K562 (cell line): ENCODE results near the gene FLCN. TPM values are rescaled to one million over a fixed set of nuclear protein-coding genes. Genes with fewer than 3 reads are reported as not detected.

Source experiments
- ATAC-seq: fragments of 200-7000 bp; cut with Tn5 transposase; 3 replicates; pipeline ENCODE4 v1.9.1; 2020; ENCODE audit warnings: moderate library complexity
- BruUV-seq: library from RNA; stranded (reverse); fragments of 400-500 nt; replicated peaks from 2 replicates; lab custom pipeline; 2021; lab: Mats Ljungman, UMichigan
- CTCF ChIA-PET: fragments of 300-600 bp; formaldehyde crosslinking; extraction: SDS; loops from one replicate; lab custom pipeline; 2021; ENCODE audit warnings: low intra/inter-chr PET ratio; lab: Yijun Ruan, JAX
- POLR2A ChIA-PET: fragments of 300-600, 350-650 bp; sonication (Branson Sonifier 250); formaldehyde crosslinking; extraction: SDS; loops from one replicate; lab custom pipeline; 2021; ENCODE audit warnings: antibody characterized with exemption, inconsistent platforms; lab: Yijun Ruan, JAX
- DNase-seq, 4 experiments: peaks; one replicate each; pipeline versions ENCODE4 v3.0.0 to v3.0.0-alpha.2; 2011 to 2018; ENCODE audit warnings: low spot score in 3 of 4, mixed read lengths in 3 of 4; ENCODE audit errors: extremely low read depth in 1 of 4
- FAIRE-seq: peaks from 2 replicates; lab custom pipeline; 2011; peaks lifted over from hg19 to GRCh38; lab: Jason Lieb, UNC
- H2AFZ ChIP-seq: 2 replicates; pipeline ENCODE4 v1.6.0; 2011; ENCODE audit warnings: low read depth, low read length, control low read depth, inconsistent platforms
- H3K27ac ChIP-seq: fragments of 200-600 bp; 3 replicates; pipeline ENCODE4 v1.8.0; 2011; ENCODE audit warnings: low read depth, mild to moderate bottlenecking, control low read depth, inconsistent platforms, low read length, moderate library complexity, mixed read lengths; ENCODE audit errors: extremely low read depth
- H3K27me3 ChIP-seq, 2 experiments: fragments of 300-600 bp in 1 of 2; 2 replicates in 1 of 2; 3 replicates in 1 of 2; pipeline versions ENCODE4 v1.6.0 to v1.8.0; 2011; ENCODE audit warnings: inconsistent platforms in 2 of 2, low read length in 2 of 2, mild to moderate bottlenecking in 1 of 2, mixed read lengths in 1 of 2, moderate library complexity in 1 of 2; ENCODE audit not compliant: control insufficient read depth in 2 of 2, insufficient read depth in 2 of 2
- H3K36me3 ChIP-seq: fragments of 300-600 bp; 3 replicates; pipeline ENCODE4 v1.8.0; 2011; ENCODE audit warnings: mild to moderate bottlenecking, low read length, inconsistent platforms; ENCODE audit not compliant: control insufficient read depth, insufficient read depth
- H3K4me1 ChIP-seq, 2 experiments: fragments of 200-600 bp in 1 of 2; replicated peaks in 1 of 2; 2 replicates in 1 of 2; 3 replicates in 1 of 2; pipeline versions ENCODE4 v1.5.1 to v1.8.0; 2011; ENCODE audit warnings: inconsistent platforms in 2 of 2, low read length in 2 of 2, mild to moderate bottlenecking in 1 of 2, mixed read lengths in 1 of 2, moderate library complexity in 1 of 2; ENCODE audit not compliant: control insufficient read depth in 2 of 2, insufficient read depth in 2 of 2
- H3K4me2 ChIP-seq: 2 replicates; pipeline ENCODE4 v1.6.1; 2011; ENCODE audit warnings: low read length, control low read depth, inconsistent platforms, mixed read lengths; ENCODE audit not compliant: insufficient read depth
- H3K4me3 ChIP-seq: fragments of 200-600 bp; sonication (generic), shearing (Covaris generic); 2 replicates; pipeline ENCODE4 v1.5.1; 2016; ENCODE audit warnings: control low read depth, inconsistent platforms
- H3K79me2 ChIP-seq: fragments of 200-600 bp; 3 replicates; pipeline ENCODE4 v1.8.0; 2011; ENCODE audit warnings: low read length, inconsistent platforms; ENCODE audit not compliant: control insufficient read depth, insufficient read depth
- H3K9ac ChIP-seq, 2 experiments: 2 replicates each; pipeline versions ENCODE4 v1.6.0 to v1.6.1; 2011; ENCODE audit warnings: low read depth in 2 of 2, low read length in 2 of 2, control low read depth in 1 of 2, inconsistent platforms in 1 of 2, mild to moderate bottlenecking in 1 of 2, mixed read lengths in 1 of 2; ENCODE audit not compliant: insufficient read depth in 1 of 2
- H3K9me1 ChIP-seq: one replicate; pipeline ENCODE4 v1.6.0; 2011; ENCODE audit warnings: inconsistent platforms, mild to moderate bottlenecking, low read length, moderate library complexity; ENCODE audit not compliant: control insufficient read depth, insufficient read depth
- H3K9me3 ChIP-seq: replicated peaks from 2 replicates; pipeline ENCODE4 v1.5.1; 2011; ENCODE audit warnings: low read depth, low read length, inconsistent platforms; ENCODE audit not compliant: control insufficient read depth, insufficient read depth
- H4K20me1 ChIP-seq: replicated peaks from 2 replicates; pipeline ENCODE4 v1.6.1; 2011; ENCODE audit warnings: low read length, inconsistent platforms, mixed read lengths; ENCODE audit not compliant: control insufficient read depth, insufficient read depth
- DACH1 ChIP-seq: fragments of 450-650 bp; IDR thresholded peaks from 2 replicates; pipeline ENCODE4 v1.6.1; 2018; ENCODE audit not compliant: partially characterized antibody
- HLTF ChIP-seq: fragments of 450-650 bp; IDR thresholded peaks from 2 replicates; pipeline ENCODE4 v1.6.1; 2016
- KHSRP ChIP-seq: fragments of 450-650 bp; IDR thresholded peaks from 2 replicates; pipeline ENCODE4 v1.6.1; 2017
- MTF1 ChIP-seq: fragments of 250-450 bp; sonication (Bioruptor Pico); IDR thresholded peaks from 2 replicates; pipeline ENCODE4 v1.9.0; 2021; ENCODE audit warnings: moderate library complexity, mild to moderate bottlenecking, inconsistent platforms, borderline replicate concordance
- RB1 ChIP-seq: fragments of 450-650 bp; IDR thresholded peaks from 2 replicates; pipeline ENCODE4 v1.6.1; 2017; ENCODE audit warnings: low read depth, mild to moderate bottlenecking
- ZEB2 ChIP-seq: fragments of 450-650 bp; IDR thresholded peaks from 2 replicates; pipeline ENCODE4 v1.6.1; 2016
- ZNF197 ChIP-seq: fragments of 200-800 bp; sonication (Bioruptor generic); IDR thresholded peaks from 2 replicates; pipeline ENCODE4 v1.6.1; 2016; ENCODE audit warnings: low read depth, missing genetic modification characterization, missing compliant biosample characterization
- ZNF311 ChIP-seq: fragments of 250-450 bp; sonication (Bioruptor Pico); IDR thresholded peaks from 2 replicates; pipeline ENCODE4 v1.4.0; 2020; ENCODE audit warnings: mild to moderate bottlenecking, moderate library complexity
- ZNF57 ChIP-seq: fragments of 450-650 bp; formaldehyde crosslinking; IDR thresholded peaks from 2 replicates; pipeline ENCODE4 v1.4.0; 2020; ENCODE audit warnings: mild to moderate bottlenecking, moderate library complexity
- ZNF785 ChIP-seq: fragments of 250-450 bp; sonication (Bioruptor Pico); IDR thresholded peaks from 2 replicates; pipeline ENCODE4 v1.4.0; 2020; ENCODE audit warnings: mild to moderate bottlenecking
- ZNF830 ChIP-seq: fragments of 250-450 bp; sonication (Bioruptor Pico); IDR thresholded peaks from 2 replicates; pipeline ENCODE4 v1.5.0; 2021; ENCODE audit warnings: mild to moderate bottlenecking
- WGBS: fragments of 100-300 bp; shearing (Covaris generic); methylation state at CpG from one replicate; pipeline ENCODE4 v1.1.6; 2016; ENCODE audit warnings: low coverage, mixed read lengths; ENCODE audit not compliant: insufficient coverage; ENCODE audit errors: missing lambda C conversion rate; 5-methylcytosine and 5-hydroxymethylcytosine counted together
- in situ Hi-C: fragments of 300-500 bp; cut with MboI; formaldehyde crosslinking; loops from 4 replicates; pipeline ENCODE4 v1.15.0; 2018; ENCODE audit warnings: inconsistent platforms, mixed read lengths
- intact Hi-C: fragments of 100-400 bp; cut with micrococcal nuclease; formaldehyde crosslinking; loops from 2 replicates; pipeline ENCODE4 v1.14.2; 2022
- polyA plus RNA-seq, 8 experiments: library from polyadenylated mRNA; depleted of rRNA in 4 of 8; stranded (reverse) in 5 of 8; unstranded in 3 of 8; fragments of >200 nt; fragmentation: Nextera tagmentation in 2 of 8; fragmentation: Illumina TruSeq in 1 of 8; extraction: Ambion mirVana in 2 of 8; extraction: Trizol in 1 of 8; gene quantifications; 2 replicates each; pipeline versions ENCODE4 v1.2.1 to v1.2.3, GENCODE V29; 2011 to 2014; ENCODE audit warnings: inconsistent platforms in 1 of 8, missing spikeins in 1 of 8
- total RNA-seq, 7 experiments: library from RNA; depleted of rRNA in 6 of 7; stranded (reverse); fragments of >200 nt in 6 of 7; fragmentation: Illumina TruSeq in 2 of 7; extraction: Trizol in 2 of 7; gene quantifications; 2 replicates each; pipeline versions ENCODE4 v1.2.1 to v1.2.3, GENCODE V29; 2011 to 2021; ENCODE audit warnings: low replicate concordance in 1 of 7
- TF ChIP-seq, protein P1 (sequence below): sonication (generic); formaldehyde crosslinking; IDR thresholded peaks from 2 replicates; pipeline ENCODE4 v1.8.1; 2023; ENCODE audit warnings: mild to moderate bottlenecking, missing genetic modification reagents
- TF ChIP-seq, protein P2 (sequence below): fragments of 250-450 bp; sonication (Bioruptor Pico); IDR thresholded peaks from 2 replicates; pipeline ENCODE4 v1.5.0; 2021; ENCODE audit warnings: mild to moderate bottlenecking, borderline replicate concordance
- TF ChIP-seq, protein P3 (sequence below): fragments of 450-650 bp; IDR thresholded peaks from 2 replicates; pipeline ENCODE4 v1.6.1; 2016

Gene FLCN
- total and polyA plus RNA-seq, 9 of the 15 experiments (the other 6 are each of a cell fraction or from before 2014, with no cell fraction given), result 1.6 to 33.5 (median 10.9) TPM

DNA sequence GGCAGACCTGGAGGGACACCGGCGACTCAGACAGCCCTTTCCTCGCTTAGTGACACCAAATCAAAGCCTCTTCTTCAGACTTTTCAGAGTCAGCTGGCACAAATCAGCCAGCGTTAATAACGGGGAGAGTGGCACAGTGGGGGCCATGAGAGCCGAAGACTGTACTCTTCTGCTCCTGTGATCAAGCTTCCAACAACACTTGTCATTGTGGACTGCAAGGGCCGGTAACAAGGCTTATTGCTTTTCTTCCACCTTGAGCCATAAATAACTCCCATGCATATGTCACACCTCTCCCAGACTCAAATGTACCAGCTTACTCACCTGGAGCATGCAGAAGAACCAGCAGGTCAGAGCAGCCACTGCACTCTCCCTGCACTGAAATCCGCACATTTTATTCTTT lies 12.8 kb downstream of the FLCN start (continued):
- TF ChIP-seq ZNF197 (no peak), ZNF830 (CRISPR knock-in tag) (no peak)

DNA sequence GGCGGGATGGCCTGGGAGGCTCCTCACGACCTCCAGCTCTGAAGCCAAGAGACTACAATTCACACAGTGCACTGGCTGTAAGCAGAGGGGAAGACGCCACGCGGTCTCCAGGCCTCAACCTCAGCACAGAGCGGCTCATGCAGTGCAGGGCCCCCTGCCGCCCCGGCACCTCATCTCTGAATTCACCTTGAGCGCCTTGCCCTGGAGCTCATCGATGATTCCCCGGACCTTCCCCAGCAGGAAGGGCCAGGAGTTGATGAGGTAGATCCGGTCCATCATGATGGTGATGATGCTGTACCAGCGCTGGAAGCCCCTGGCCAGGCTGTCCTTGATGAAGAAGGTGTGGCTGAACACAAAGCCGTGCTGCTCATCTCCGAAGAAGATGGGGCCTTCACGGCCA lies 13.2 kb downstream of the FLCN start:
- ChIA-PET CTCF (no interaction called here), POLR2A (interaction anchor here (0.7 to 1.6 kb wide), 3 partner anchors 9 to 348 kb away, joined by 3 to 4 read pairs (median 4); no protein-coding TSS in a partner anchor)
- H3K27me3 ChIP-seq, result no peaks in the 10 kb centered on the region
- TF ChIP-seq, protein P1, sequence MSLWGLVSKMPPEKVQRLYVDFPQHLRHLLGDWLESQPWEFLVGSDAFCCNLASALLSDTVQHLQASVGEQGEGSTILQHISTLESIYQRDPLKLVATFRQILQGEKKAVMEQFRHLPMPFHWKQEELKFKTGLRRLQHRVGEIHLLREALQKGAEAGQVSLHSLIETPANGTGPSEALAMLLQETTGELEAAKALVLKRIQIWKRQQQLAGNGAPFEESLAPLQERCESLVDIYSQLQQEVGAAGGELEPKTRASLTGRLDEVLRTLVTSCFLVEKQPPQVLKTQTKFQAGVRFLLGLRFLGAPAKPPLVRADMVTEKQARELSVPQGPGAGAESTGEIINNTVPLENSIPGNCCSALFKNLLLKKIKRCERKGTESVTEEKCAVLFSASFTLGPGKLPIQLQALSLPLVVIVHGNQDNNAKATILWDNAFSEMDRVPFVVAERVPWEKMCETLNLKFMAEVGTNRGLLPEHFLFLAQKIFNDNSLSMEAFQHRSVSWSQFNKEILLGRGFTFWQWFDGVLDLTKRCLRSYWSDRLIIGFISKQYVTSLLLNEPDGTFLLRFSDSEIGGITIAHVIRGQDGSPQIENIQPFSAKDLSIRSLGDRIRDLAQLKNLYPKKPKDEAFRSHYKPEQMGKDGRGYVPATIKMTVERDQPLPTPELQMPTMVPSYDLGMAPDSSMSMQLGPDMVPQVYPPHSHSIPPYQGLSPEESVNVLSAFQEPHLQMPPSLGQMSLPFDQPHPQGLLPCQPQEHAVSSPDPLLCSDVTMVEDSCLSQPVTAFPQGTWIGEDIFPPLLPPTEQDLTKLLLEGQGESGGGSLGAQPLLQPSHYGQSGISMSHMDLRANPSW (CRISPR knock-in tag), result no peak
- no peak for TF ChIP-seq ZNF785 (CRISPR knock-in tag)
- TF ChIP-seq RB1, result no peak
- TF ChIP-seq MTF1, result no peak
- no peak for TF ChIP-seq DACH1
- TF ChIP-seq ZEB2, result no peak
- TF ChIP-seq, protein P2, sequence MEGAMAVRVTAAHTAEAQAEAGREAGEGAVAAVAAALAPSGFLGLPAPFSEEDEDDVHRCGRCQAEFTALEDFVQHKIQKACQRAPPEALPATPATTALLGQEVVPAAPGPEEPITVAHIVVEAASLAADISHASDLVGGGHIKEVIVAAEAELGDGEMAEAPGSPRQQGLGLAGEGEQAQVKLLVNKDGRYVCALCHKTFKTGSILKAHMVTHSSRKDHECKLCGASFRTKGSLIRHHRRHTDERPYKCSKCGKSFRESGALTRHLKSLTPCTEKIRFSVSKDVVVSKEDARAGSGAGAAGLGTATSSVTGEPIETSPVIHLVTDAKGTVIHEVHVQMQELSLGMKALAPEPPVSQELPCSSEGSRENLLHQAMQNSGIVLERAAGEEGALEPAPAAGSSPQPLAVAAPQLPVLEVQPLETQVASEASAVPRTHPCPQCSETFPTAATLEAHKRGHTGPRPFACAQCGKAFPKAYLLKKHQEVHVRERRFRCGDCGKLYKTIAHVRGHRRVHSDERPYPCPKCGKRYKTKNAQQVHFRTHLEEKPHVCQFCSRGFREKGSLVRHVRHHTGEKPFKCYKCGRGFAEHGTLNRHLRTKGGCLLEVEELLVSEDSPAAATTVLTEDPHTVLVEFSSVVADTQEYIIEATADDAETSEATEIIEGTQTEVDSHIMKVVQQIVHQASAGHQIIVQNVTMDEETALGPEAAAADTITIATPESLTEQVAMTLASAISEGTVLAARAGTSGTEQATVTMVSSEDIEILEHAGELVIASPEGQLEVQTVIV, result no peak
- no peak for TF ChIP-seq ZNF311 (CRISPR knock-in tag)
- TF ChIP-seq HLTF, result no peak
- TF ChIP-seq ZNF57 (CRISPR knock-in tag), result no peak
- TF ChIP-seq KHSRP, result no peak
- TF ChIP-seq, protein P3, sequence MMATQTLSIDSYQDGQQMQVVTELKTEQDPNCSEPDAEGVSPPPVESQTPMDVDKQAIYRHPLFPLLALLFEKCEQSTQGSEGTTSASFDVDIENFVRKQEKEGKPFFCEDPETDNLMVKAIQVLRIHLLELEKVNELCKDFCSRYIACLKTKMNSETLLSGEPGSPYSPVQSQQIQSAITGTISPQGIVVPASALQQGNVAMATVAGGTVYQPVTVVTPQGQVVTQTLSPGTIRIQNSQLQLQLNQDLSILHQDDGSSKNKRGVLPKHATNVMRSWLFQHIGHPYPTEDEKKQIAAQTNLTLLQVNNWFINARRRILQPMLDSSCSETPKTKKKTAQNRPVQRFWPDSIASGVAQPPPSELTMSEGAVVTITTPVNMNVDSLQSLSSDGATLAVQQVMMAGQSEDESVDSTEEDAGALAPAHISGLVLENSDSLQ, result no peak
- intact Hi-C loops (no loop called here), in situ Hi-C loops (no loop called here)
- no peaks in the 10 kb centered on the region for H3K9me3 ChIP-seq
- H3K9me1 ChIP-seq, result no peaks in the 10 kb centered on the region
- FAIRE-seq, result no peak
- H3K36me3 ChIP-seq, result peaks cover 86% of the 10 kb centered on the region; the same call in 2 of the 3 replicates
- no peak overlapping the region for H3K4me3 ChIP-seq
- H3K4me2 ChIP-seq, result no peak overlapping the region
- ATAC-seq, result no peak
- no TSS peak for BruUV-seq
- no peak overlapping the region for H3K9ac ChIP-seq
- H3K79me2 ChIP-seq, result no peaks in the 10 kb centered on the region
- H3K27ac ChIP-seq, result no peak overlapping the region
- H2AFZ ChIP-seq, result no peak overlapping the region
- DNase-seq, result no peak
- no peaks in the 10 kb centered on the region for H4K20me1 ChIP-seq
- peaks cover 0 to under 1% of the 10 kb centered on the region in 2 experiments; a peak in 1 of 5 replicates for H3K4me1 ChIP-seq
- WGBS, result 80% methylated on average over 4 of the region's 16 CpGs
